T-helper 1 cell treated with Interleukin-12 subunit alpha and Interleukin-12 subunit beta and Interleukin-4 antibody, amounts not matched to agents 30 μg/mL and 1 μg/mL, for 36 hours (primary cell): ENCODE data around the gene CHST11.
"Not testable (repeated sequence)": the region's sequence is repeated elsewhere in the genome, so short reads cannot be mapped to it uniquely, and the experiment has no call there.

Source experiments
- H3K27ac Mint-ChIP-seq: one replicate; pipeline ENCODE4 v1.8.0; 2021; ENCODE audit warnings: mild to moderate bottlenecking, mixed read lengths
- H3K27me3 Mint-ChIP-seq: one replicate; pipeline ENCODE4 v1.8.0; 2021; ENCODE audit warnings: low read depth, mixed read lengths
- H3K36me3 Mint-ChIP-seq: one replicate; pipeline ENCODE4 v1.8.0; 2021; ENCODE audit warnings: low read depth, mixed read lengths
- H3K4me1 Mint-ChIP-seq: one replicate; pipeline ENCODE4 v1.8.0; 2021; ENCODE audit warnings: low read depth, mixed read lengths
- H3K4me3 Mint-ChIP-seq: one replicate; pipeline ENCODE4 v1.8.0; 2021; ENCODE audit warnings: mild to moderate bottlenecking, moderate library complexity, mixed read lengths
- H3K9me3 Mint-ChIP-seq: one replicate; pipeline ENCODE4 v1.8.0; 2021; ENCODE audit warnings: mixed read lengths

The CHST11 gene

DNA sequence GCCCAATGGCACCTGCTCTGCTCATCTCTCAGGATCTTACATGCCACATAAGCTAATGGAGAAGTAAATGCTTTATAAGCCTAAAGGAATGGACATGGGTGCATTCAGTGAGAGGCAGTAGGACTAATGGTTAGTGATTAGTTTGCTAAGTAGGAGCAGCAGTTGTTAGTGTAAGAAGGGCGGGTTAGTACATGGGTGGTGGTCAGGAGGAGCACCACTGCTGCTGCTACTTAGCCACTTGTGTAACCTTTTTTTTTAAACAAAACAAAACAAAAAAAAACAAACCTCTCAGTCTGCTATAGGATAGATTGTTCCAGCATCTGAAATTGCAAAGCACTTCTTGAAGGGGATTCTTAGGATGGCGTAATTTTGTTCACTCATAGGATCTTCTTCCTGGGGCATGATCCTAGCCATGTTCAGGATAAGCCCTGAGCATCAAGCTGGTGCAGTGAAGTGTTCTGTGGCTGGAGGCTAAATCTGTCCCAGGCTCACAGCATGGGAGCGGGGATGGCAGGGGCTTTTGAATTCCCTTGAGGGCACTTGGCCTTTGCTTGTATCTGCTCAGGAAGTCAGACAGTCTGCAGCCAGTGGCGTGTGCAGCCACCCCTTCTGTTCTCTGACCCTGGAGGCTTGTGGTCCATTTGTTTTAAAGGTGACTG, 63.6 kb downstream of the CHST11 start:
- no peaks in the 10 kb centered on the region for H3K27me3 Mint-ChIP-seq
- peaks cover 86% of the 10 kb centered on the region for H3K4me1 Mint-ChIP-seq
- H3K36me3 Mint-ChIP-seq = peaks cover 8% of the 10 kb centered on the region
- no peaks in the 10 kb centered on the region for H3K9me3 Mint-ChIP-seq
- H3K27ac Mint-ChIP-seq = no peak overlapping the region
- H3K4me3 Mint-ChIP-seq = no peak overlapping the region

DNA sequence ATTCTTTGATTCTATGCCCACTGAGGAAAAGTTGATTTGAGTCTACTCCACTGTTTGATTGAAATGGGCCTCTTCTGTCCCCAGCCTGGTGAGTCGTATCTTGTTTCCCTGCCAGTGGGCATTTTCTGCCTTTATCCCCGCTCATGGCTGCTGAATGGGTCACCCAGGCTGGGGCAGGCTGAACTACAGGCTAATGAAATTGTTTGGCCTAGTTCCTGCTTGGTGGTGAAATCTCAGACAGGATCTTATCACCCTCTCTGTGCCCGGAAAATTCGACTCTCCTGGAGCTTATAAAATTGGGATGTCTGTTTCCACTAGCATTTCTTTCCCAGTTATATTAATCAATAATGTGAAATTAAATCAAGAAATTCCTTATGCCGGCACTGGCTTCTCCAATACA, 65.0 kb downstream of the CHST11 start:
- Mint-ChIP-seq H3K4me1 (peaks cover 80% of the 10 kb centered on the region), H3K4me3 (no peak overlapping the region), H3K36me3 (peaks cover 12% of the 10 kb centered on the region), H3K9me3 (no peaks in the 10 kb centered on the region), H3K27me3 (no peaks in the 10 kb centered on the region), H3K27ac (no peak overlapping the region)

GRCh38 chr12:104522985-104523722, 66.4 kb downstream of the CHST11 start:
- Mint-ChIP-seq H3K36me3 (peaks cover 20% of the 10 kb centered on the region), H3K27ac (peak overlapping the region; percentile 69), H3K4me1 (peaks cover 78% of the 10 kb centered on the region), H3K4me3 (peak overlapping the region; percentile 21), H3K27me3 (no peaks in the 10 kb centered on the region), H3K9me3 (no peaks in the 10 kb centered on the region)

DNA sequence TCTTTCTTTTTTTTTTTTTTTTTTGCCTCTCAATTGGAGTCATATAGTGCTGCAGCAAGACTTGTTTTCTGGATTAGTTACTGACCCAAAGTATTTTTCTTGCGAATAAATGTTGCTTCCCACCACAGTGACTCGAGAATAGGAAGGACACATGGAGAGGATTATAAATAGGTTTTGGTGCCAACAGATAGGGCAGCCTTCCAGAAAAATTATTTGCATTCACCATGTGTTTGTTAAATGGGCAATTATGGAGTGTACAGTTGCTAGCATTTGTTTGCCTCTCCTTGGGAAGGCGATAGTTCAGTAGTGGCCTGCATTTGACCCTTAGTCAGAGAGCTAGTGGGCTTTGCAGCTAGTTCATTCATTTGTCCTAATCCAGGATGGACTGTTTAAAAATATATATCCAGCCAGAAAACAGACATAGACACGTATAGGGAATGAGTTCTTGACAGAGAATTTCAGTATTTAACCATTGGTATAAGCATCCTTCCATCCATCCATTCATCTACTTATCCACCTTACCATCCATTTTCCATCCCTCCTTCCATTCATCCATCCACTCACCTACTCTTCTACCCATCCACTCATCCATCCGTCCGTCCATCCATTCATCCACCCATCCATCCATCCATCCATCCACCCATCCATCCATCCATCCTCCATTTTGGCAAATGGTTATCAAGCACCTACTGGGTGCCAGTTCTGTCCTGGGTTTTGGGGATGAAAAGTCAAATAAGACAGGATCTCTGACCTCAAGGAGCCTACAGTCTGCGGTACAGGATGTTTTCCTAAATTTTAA, 67.5 kb downstream of the CHST11 start:
- Mint-ChIP-seq H3K36me3 (peaks cover 24% of the 10 kb centered on the region), H3K27me3 (no peaks in the 10 kb centered on the region), H3K27ac (peak overlapping the region; percentile 76), H3K4me1 (peaks cover 79% of the 10 kb centered on the region), H3K9me3 (peaks cover 2% of the 10 kb centered on the region), H3K4me3 (peak overlapping the region; percentile 13)

GRCh38 chr12:104526320-104526719, 69.6 kb downstream of the CHST11 start:
- no peaks in the 10 kb centered on the region for H3K27me3 Mint-ChIP-seq
- no peak overlapping the region for H3K27ac Mint-ChIP-seq
- H3K4me3 Mint-ChIP-seq = no peak overlapping the region
- peaks cover 5% of the 10 kb centered on the region for H3K9me3 Mint-ChIP-seq
- peaks cover 37% of the 10 kb centered on the region for H3K36me3 Mint-ChIP-seq
- H3K4me1 Mint-ChIP-seq = peaks cover 73% of the 10 kb centered on the region

DNA sequence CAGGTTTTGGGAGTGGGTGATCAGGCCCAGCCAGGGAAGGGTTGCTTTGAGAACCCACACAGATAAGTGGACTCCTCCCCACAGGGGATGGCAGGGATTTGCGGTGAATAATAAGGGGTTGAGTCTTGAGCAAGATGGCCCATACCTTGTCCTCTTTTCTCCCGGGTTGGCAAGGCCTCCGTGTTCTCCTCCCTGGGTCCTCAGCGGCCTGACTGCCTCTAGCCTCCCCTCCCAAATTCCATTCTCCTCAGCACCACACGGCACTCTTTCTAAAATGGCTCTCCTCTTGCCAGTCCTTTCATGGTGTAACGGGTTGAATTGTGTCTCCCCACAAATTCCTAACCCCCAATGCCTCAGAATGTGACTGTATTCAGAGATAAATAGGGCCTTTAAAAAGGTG, 70.0 kb downstream of the CHST11 start:
- Mint-ChIP-seq H3K4me1 (peaks cover 72% of the 10 kb centered on the region), H3K27me3 (no peaks in the 10 kb centered on the region), H3K27ac (no peak overlapping the region), H3K9me3 (peaks cover 5% of the 10 kb centered on the region), H3K4me3 (no peak overlapping the region), H3K36me3 (peaks cover 40% of the 10 kb centered on the region)

DNA sequence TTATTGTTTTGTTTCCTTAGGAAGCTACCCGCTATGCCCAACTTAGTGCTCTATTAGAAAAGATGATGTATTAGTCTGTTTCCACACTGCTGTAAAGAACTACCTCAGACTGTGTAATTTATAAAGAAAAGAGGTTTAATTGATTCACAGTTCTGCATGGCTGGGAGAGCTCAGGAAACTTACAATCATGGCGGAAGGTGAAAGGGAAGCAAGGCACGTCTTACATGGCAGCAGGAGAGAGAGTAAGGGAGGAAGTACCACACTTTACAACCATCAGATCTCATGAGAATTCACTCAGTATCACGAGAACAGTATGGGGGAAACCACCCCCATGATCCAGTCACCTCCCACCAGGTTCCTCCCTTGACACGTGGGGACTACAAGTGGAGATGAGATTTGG, 70.9 kb downstream of the CHST11 start:
- not testable (repeated sequence) for H3K9me3 Mint-ChIP-seq, H3K4me3 Mint-ChIP-seq, H3K27me3 Mint-ChIP-seq, H3K27ac Mint-ChIP-seq
- Mint-ChIP-seq H3K36me3 (peaks cover 44% of the 10 kb centered on the region), H3K4me1 (peaks cover 71% of the 10 kb centered on the region)

DNA sequence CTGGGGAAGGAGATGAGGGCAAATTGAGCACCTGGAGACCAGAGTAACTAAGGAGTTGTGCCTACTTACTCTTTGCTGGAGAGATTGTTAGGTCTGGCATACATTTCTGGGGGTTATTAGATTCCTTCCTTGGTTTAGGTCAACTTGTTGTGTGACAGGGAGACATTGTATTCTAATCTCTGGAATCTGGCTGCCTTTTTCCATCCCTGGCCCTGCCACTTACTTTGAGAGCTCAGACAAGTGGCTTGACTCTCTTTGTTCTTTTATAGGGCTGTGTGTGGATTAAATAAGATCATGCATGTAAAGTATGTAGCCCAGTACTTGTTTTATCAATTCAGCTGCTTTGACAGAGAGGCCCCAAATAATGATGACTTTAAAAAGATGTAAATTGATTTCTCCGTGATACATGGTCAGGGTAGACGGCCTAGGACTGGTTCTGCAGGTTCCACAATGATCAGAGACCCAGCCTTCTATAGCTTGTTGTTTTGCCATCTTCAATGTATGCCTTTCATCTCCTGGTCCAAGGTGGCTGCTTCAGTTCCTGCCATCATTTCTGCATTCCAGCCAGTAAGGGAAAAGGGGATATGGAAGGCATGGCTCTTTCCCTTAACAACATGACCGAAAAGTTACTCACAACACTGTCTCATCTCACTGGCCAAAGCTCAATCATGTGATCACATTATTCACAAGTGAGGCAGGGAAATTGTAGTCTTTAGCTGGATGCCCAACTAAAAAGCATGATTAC, 72.6 kb downstream of the CHST11 start:
- no peak overlapping the region for H3K27ac Mint-ChIP-seq
- H3K4me3 Mint-ChIP-seq = no peak overlapping the region
- H3K9me3 Mint-ChIP-seq = peaks cover 5% of the 10 kb centered on the region
- H3K27me3 Mint-ChIP-seq = no peaks in the 10 kb centered on the region
- peaks cover 73% of the 10 kb centered on the region for H3K4me1 Mint-ChIP-seq
- H3K36me3 Mint-ChIP-seq = peaks cover 47% of the 10 kb centered on the region

- Mint-ChIP-seq H3K27ac (no peak overlapping the region), H3K36me3 (peaks cover 43% of the 10 kb centered on the region)
Measured at GRCh38 chr12:104532636-104533035, 75.9 kb downstream of the CHST11 start.

GRCh38 chr12:104533134-104533533, 76.4 kb downstream of the CHST11 start:
- H3K27me3 Mint-ChIP-seq = no peaks in the 10 kb centered on the region
- H3K36me3 Mint-ChIP-seq = peaks cover 44% of the 10 kb centered on the region
- H3K9me3 Mint-ChIP-seq = peaks cover 5% of the 10 kb centered on the region
- H3K27ac Mint-ChIP-seq = no peak overlapping the region
- H3K4me1 Mint-ChIP-seq = peaks cover 66% of the 10 kb centered on the region
- H3K4me3 Mint-ChIP-seq = no peak overlapping the region

More at GRCh38 chr12:104532636-104533035, 75.9 kb downstream of the CHST11 start:
- no peaks in the 10 kb centered on the region for H3K27me3 Mint-ChIP-seq
- H3K4me3 Mint-ChIP-seq = no peak overlapping the region
- peaks cover 5% of the 10 kb centered on the region for H3K9me3 Mint-ChIP-seq
- H3K4me1 Mint-ChIP-seq = peaks cover 67% of the 10 kb centered on the region

- Mint-ChIP-seq H3K27ac (no peak overlapping the region), H3K27me3 (no peaks in the 10 kb centered on the region), H3K4me3 (no peak overlapping the region), H3K4me1 (peaks cover 64% of the 10 kb centered on the region), H3K36me3 (peaks cover 48% of the 10 kb centered on the region), H3K9me3 (peaks cover 3% of the 10 kb centered on the region)
Measured at GRCh38 chr12:104534162-104534856, 77.6 kb downstream of the CHST11 start.

DNA sequence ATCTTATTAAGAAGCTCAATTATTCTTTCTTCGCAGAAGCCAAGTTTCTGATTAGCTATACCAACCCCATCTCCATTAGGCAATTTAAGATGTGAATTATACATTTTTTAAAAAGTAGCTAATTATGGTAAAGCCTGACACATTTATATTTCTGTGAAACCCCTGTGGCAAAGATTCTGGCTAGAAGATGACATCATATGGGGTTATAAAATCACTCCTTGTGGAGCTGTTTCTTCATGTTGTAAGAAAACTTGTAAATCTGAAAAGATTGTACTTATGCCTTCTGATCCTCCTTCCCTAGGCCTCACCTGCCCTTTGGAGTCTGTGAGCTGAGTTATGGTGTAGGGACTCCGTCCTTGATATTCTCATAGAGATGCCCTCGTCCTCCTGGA, 78.1 kb downstream of the CHST11 start:
- H3K9me3 Mint-ChIP-seq = no peaks in the 10 kb centered on the region
- H3K27ac Mint-ChIP-seq = no peak overlapping the region
- H3K27me3 Mint-ChIP-seq = no peaks in the 10 kb centered on the region
- peaks cover 61% of the 10 kb centered on the region for H3K4me1 Mint-ChIP-seq
- no peak overlapping the region for H3K4me3 Mint-ChIP-seq
- peaks cover 46% of the 10 kb centered on the region for H3K36me3 Mint-ChIP-seq

GRCh38 chr12:104535369-104535768, 78.6 kb downstream of the CHST11 start:
- Mint-ChIP-seq H3K4me1 (peaks cover 60% of the 10 kb centered on the region), H3K27me3 (no peaks in the 10 kb centered on the region), H3K9me3 (no peaks in the 10 kb centered on the region), H3K27ac (no peak overlapping the region), H3K4me3 (no peak overlapping the region), H3K36me3 (peaks cover 43% of the 10 kb centered on the region)

DNA sequence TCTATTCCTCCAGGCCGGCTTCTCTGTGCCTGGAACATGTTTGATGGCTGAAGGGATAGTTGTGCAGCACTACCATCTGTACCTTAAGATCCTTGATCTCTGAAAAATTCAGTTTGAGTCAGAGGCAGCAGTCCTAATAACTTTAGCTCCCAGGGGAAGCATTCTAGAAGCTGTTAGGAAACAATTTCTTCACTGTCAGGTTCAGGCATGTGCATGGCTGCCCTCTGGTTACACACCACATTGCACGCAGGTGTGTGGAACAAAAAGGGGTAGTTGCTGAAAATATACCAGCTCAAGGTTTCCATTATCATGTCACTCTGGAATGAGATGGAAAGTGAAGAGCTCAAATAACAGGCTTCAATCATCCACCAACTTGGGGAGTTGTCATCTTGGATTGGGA, 80.1 kb downstream of the CHST11 start:
- Mint-ChIP-seq H3K36me3 (peaks cover 44% of the 10 kb centered on the region), H3K9me3 (no peaks in the 10 kb centered on the region), H3K27me3 (no peaks in the 10 kb centered on the region), H3K4me1 (peaks cover 60% of the 10 kb centered on the region), H3K27ac (no peak overlapping the region), H3K4me3 (no peak overlapping the region)
